HG02840 (cell line): ENCODE results near the gene NDUFS6.
A peak's percentile ranks its signal among the peaks of the same experiment; 100 is the strongest.
"Not testable (repeated sequence)": the region's sequence is repeated elsewhere in the genome, so short reads cannot be mapped to it uniquely, and the experiment has no call there.

Experiments
- ATAC-seq: cut with Tn5 transposase; IDR thresholded peaks from one replicate; pipeline ENCODE4 v1.9.1; 2021; ENCODE audit warnings: mild to moderate bottlenecking, moderate library complexity, moderate number of reproducible peaks; ENCODE audit not compliant: unreplicated experiment, low FRiP score

NDUFS6 gene

DNA sequence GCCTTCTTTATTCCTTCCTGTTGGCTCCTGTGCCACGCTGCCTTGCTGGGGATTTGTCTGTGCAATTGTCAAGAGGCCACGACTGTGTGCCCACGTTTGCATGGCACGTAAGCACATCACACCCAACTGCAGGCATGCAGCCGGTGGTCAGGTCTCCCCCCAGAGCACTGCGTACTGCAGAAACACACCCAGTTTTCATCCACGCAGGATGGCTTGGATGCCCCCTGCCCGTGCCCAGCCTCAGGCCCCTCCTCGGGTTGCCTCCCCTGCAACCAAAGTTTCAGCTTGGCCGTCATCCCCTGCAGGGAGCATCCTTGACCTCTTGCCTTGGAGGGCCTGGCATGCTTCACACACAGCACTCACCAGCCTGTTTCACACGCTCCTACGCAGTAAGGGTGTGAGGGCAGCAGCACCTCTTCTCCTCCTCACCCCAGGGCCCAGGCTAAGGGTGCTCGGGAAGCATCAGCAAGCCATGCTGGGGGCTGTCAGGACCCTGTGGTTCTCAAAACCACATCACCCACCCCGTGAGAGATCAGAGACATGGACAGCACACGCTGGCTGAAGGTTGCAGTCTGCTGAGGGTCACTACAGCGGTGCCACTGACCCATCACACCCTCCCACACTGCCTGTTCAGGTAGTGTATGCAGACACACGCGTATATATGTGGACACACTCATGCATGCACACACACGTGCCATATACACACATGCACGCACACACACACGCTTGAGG lies 4.7 kb upstream of the NDUFS6 start:
- no peak for ATAC-seq

GRCh38 chr5:1797103-1797800 lies 4.0 kb upstream of the NDUFS6 start:
- ATAC-seq, result no peak

- no peak for ATAC-seq
Measured at GRCh38 chr5:1797855-1798254, 3.4 kb upstream of the NDUFS6 start.

GRCh38 chr5:1798589-1798988 lies 2.6 kb upstream of the NDUFS6 start:
- ATAC-seq, result not testable (repeated sequence)

GRCh38 chr5:1799110-1799601 lies 2.1 kb upstream of the NDUFS6 start:
- ATAC-seq, result peak; percentile 17

GRCh38 chr5:1799602-1800471 lies 1.4 kb upstream of the NDUFS6 start, which contains the start of gene MRPL36:
Gene MRPL36, minus strand, starts transcription at chr5:1799837. Its CDS starts 902 bp downstream, at chr5:1798935.
- ATAC-seq, result peak; percentile 49

DNA sequence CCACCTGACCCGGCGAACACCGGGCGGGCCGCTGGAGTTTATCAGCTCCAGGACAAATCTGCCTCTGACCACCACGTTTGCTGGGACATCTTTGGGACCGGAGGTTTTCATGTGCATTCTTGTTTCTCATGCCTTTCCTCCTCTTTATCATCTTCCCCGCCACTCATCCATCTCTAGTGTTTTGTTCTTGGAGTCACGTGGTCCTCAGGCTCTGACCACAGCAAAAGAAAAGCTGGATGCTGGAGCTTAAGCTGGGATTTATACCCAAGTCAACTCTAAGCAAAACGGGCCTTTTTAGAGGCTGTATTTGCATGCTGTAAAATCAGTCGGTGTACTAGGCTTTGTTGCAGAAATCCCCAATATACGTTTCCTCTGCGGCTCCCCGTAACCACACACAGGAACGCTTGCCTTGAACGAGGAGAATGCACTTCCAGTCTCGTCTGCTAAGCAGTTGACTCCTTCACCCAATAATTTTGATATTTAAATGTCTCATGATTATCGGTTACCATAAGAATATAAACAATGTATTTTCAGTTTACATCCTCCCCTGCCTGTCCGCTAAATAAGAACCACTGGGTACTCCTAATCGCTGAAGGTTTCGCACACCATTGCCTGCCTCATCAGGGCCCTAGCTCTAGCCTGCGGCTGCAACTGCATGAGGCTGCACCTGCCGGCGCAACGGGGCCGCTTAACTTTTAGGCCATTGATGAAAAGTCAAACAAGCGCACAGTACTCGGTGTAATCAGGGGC lies 560 bp upstream of the NDUFS6 start:
- ATAC-seq, result peak; percentile 32

- ATAC-seq, result no peak
Measured at GRCh38 chr5:1801967-1802295, 724 bp downstream of the NDUFS6 start.

DNA sequence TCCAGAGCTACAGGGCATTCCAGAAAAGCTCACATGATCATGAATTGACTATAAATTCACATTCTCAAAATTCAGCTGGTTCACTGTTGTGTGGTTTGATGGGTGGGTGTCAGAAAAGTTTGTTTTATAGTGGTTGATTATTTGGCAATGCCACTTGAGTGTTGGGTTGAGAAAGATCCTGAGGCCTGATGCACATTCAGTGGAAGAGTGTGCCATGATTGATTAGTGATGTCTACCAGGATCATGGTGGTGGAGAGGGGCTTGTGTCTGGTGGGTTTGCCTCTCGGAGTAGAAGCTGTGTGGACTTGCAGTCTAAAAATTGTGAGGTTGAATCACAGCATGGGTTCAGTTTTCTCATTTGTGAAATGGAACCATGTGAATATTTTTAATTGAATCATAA lies 2.0 kb downstream of the NDUFS6 start:
- ATAC-seq, result no peak

GRCh38 chr5:1804001-1804690 lies 2.9 kb downstream of the NDUFS6 start:
- ATAC-seq, result no peak

- ATAC-seq, result no peak
Measured at GRCh38 chr5:1805326-1805725, 4.1 kb downstream of the NDUFS6 start.

DNA sequence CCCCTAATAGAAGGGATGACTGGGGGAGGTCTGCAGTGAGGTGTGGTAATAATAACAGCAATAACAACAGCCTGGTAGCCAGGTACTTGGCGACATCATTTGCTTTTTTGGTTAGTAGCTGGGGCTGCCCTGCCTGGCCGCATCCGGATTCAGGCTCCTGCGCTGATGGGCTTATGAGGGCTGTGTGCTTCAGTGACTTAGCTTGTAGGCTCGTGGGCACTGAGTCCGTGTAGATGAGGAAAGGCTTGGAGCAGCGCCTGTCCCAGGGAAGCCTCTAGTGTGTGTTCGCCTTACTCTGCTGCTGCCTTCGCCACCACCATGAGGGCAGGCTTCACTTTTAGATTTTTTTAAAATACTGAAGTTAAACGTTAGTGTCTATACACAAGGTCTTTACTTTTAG lies 4.5 kb downstream of the NDUFS6 start:
- no peak for ATAC-seq

DNA sequence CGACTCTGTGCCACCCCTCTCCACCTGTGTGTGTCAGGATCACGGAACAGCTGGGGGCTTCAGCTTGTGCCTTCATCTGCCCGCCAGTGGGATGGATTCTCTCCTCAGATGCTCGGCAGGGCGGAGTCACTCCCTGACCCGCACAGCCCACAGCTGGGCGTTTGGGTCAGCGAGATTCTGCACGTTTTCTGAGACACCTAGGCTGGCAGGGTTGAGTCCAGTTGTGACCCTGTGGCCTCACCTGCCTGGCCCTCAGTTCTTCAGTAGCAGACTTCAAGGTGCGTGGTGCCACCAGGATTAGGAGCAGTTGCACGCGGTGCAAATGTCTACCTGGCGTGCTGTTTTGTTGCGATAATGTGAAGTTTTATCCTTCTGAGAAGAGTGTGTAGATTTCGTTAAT lies 5.0 kb downstream of the NDUFS6 start:
- ATAC-seq, result no peak

GRCh38 chr5:1806974-1807373 lies 5.8 kb downstream of the NDUFS6 start:
- no peak for ATAC-seq

- no peak for ATAC-seq
Measured at GRCh38 chr5:1807451-1808185, 6.4 kb downstream of the NDUFS6 start.

GRCh38 chr5:1808439-1808838 lies 7.2 kb downstream of the NDUFS6 start:
- ATAC-seq, result no peak

DNA sequence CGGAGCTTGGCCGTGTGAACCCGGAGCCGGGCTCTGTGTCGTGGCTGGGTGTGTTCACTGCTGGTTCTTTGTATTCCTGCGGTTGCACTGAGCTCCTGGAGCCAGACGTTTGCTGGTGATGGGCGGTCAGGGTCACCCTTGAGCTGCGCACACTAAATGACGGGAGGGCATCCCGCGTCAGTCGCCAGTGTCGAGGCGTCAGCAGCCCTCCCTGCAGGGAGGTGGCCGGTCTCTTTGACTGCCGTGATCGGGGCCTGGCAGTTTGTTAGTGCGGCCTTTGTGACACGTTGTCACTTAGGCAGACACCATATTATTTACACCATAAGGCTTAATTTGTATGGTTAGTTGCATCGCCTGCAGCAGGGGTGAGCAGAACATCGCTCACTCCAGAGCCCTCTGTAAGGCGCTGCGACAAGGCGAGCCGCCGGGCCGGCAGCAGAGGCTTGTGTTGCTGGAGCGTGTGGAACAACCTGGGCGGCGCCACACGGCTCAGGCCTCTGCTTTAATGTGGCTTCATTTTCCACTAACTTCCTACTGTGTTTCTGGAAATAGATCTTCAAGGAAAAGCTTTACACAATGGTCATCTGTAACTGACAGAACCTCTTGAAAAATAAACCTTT lies 8.3 kb downstream of the NDUFS6 start:
- ATAC-seq, result no peak

GRCh38 chr5:1810581-1811101 lies 9.4 kb downstream of the NDUFS6 start:
- ATAC-seq, result no peak
